GM12878 (cell line): ENCODE results near the gene OR5AU1. TPM values are rescaled to one million over a fixed set of nuclear protein-coding genes. Genes with fewer than 3 reads are reported as not detected.

Experiments
- ATAC-seq: fragments of 200-7000 bp; cut with Tn5 transposase; 3 replicates; pipeline ENCODE4 v1.9.1; 2020; ENCODE audit warnings: mild to moderate bottlenecking, moderate library complexity
- BruUV-seq: library from RNA; stranded (reverse); fragments of 400-500 nt; replicated peaks from 2 replicates; lab custom pipeline; 2021; lab: Mats Ljungman, UMichigan
- CTCF ChIA-PET: fragments of 300-600 bp; sonication (Branson Sonifier 250); formaldehyde crosslinking; extraction: SDS; loops from one replicate; lab custom pipeline; 2021; ENCODE audit warnings: inconsistent platforms; lab: Yijun Ruan, JAX
- POLR2A ChIA-PET: fragments of 350-600 bp; formaldehyde crosslinking; extraction: SDS; loops from one replicate; lab custom pipeline; 2021; ENCODE audit warnings: inconsistent platforms; lab: Charles Lee
- RAD21 ChIA-PET: fragments of 300-600 bp; sonication (Branson Sonifier 250); formaldehyde crosslinking; loops from one replicate; lab custom pipeline; 2023; ENCODE audit warnings: antibody characterized with exemption; ENCODE audit not compliant: unreplicated experiment; lab: Charles Lee
- SMC1A ChIA-PET: fragments of 300-600 bp; sonication (Branson Sonifier 250); formaldehyde crosslinking; loops from one replicate; lab custom pipeline; 2023; ENCODE audit not compliant: unreplicated experiment, uncharacterized antibody; lab: Charles Lee
- DNase-seq: peaks from one replicate; pipeline ENCODE4 v3.0.0-alpha.2; 2011; ENCODE audit warnings: low read depth, low spot score
- FAIRE-seq: peaks from 3 replicates; lab custom pipeline; 2011; peaks lifted over from hg19 to GRCh38; lab: Jason Lieb, UNC
- H2AFZ ChIP-seq: 2 replicates; pipeline ENCODE4 v1.6.0; 2011; ENCODE audit warnings: low read depth, low read length, control low read depth; ENCODE audit not compliant: control insufficient read depth
- H3K27ac ChIP-seq: 2 replicates; pipeline ENCODE4 v1.5.1; 2011; ENCODE audit warnings: control low read depth; ENCODE audit not compliant: control insufficient read depth, insufficient read depth
- H3K27me3 ChIP-seq, 2 experiments: replicated peaks in 1 of 2; 2 replicates each; pipeline versions ENCODE4 v1.6.0 to v1.6.1; 2011; ENCODE audit warnings: low read length in 1 of 2; ENCODE audit not compliant: control insufficient read depth in 2 of 2, insufficient read depth in 2 of 2
- H3K36me3 ChIP-seq, 2 experiments: 2 replicates each; pipeline ENCODE4 v1.5.1; 2011; ENCODE audit warnings: low read length in 1 of 2; ENCODE audit not compliant: control insufficient read depth in 2 of 2, insufficient read depth in 2 of 2
- H3K4me1 ChIP-seq: 2 replicates; pipeline ENCODE4 v1.6.1; 2011; ENCODE audit warnings: mild to moderate bottlenecking, low read length, moderate library complexity, mixed read lengths; ENCODE audit not compliant: control insufficient read depth, insufficient read depth
- H3K4me2 ChIP-seq: 2 replicates; pipeline ENCODE4 v1.6.0; 2011; ENCODE audit warnings: control low read depth; ENCODE audit not compliant: control insufficient read depth, insufficient read depth
- H3K4me3 ChIP-seq: fragments of 200-600 bp; sonication (generic); 2 replicates; pipeline ENCODE4 v1.5.1; 2016
- H3K79me2 ChIP-seq: 2 replicates; pipeline ENCODE4 v1.6.0; 2011; ENCODE audit warnings: low read length; ENCODE audit not compliant: control insufficient read depth, insufficient read depth
- H3K9ac ChIP-seq: 2 replicates; pipeline ENCODE4 v1.8.0; 2011; ENCODE audit warnings: low read length, control low read depth, mixed read lengths; ENCODE audit not compliant: control insufficient read depth, insufficient read depth
- H3K9me3 ChIP-seq: replicated peaks from 3 replicates; pipeline ENCODE4 v1.5.1; 2011; ENCODE audit warnings: mild to moderate bottlenecking, low read length; ENCODE audit not compliant: control insufficient read depth, insufficient read depth
- H4K20me1 ChIP-seq: 2 replicates; pipeline ENCODE4 v1.6.0; 2011; ENCODE audit not compliant: control insufficient read depth, insufficient read depth
- CBX5 ChIP-seq: sonication (generic); IDR thresholded peaks from 2 replicates; pipeline ENCODE4 v1.6.1; 2016; ENCODE audit warnings: low read depth, moderate library complexity, mild to moderate bottlenecking, inconsistent platforms
- CREM ChIP-seq: IDR thresholded peaks from 2 replicates; pipeline ENCODE4 v1.6.1; 2014; ENCODE audit warnings: antibody characterized with exemption, low read depth
- IKZF2 ChIP-seq, 2 experiments: fragments of 450-650 bp; IDR thresholded peaks; 2 replicates each; pipeline ENCODE4 v1.6.1; 2017; ENCODE audit warnings: mild to moderate bottlenecking in 2 of 2, moderate library complexity in 2 of 2
- IRF4 ChIP-seq: IDR thresholded peaks from 2 replicates; pipeline ENCODE4 v1.6.1; 2011; ENCODE audit warnings: low read depth, low read length
- MTA2 ChIP-seq: fragments of 450-650 bp; IDR thresholded peaks from 2 replicates; pipeline ENCODE4 v1.6.1; 2016; ENCODE audit warnings: low read depth, mild to moderate bottlenecking, moderate library complexity
- NFIC ChIP-seq: IDR thresholded peaks from 2 replicates; pipeline ENCODE4 v1.6.1; 2012; ENCODE audit warnings: low read depth, mild to moderate bottlenecking, inconsistent platforms, low read length, moderate library complexity
- NFYA ChIP-seq: IDR thresholded peaks from 2 replicates; pipeline ENCODE4 v1.6.1; 2011; ENCODE audit warnings: low read depth, mild to moderate bottlenecking, low read length, improper control_type of control experiment, borderline replicate concordance
- RBBP5 ChIP-seq: fragments of 200-600 bp; sonication (generic); conservative IDR thresholded peaks from 2 replicates; pipeline ENCODE4 v1.6.1; 2016
- SMAD1 ChIP-seq: fragments of 450-650 bp; IDR thresholded peaks from 2 replicates; pipeline ENCODE4 v1.6.1; 2018; ENCODE audit warnings: mild to moderate bottlenecking, low read depth; ENCODE audit not compliant: partially characterized antibody
- SP1 ChIP-seq: IDR thresholded peaks from one replicate; pipeline ENCODE4 v1.6.1; 2011; ENCODE audit warnings: low read depth, low read length
- SRF ChIP-seq, 2 experiments: IDR thresholded peaks; 2 replicates each; pipeline ENCODE4 v1.6.1; 2011; ENCODE audit warnings: low read depth in 2 of 2, low read length in 2 of 2, mild to moderate bottlenecking in 1 of 2, moderate library complexity in 1 of 2
- SUZ12 ChIP-seq: fragments of 200-600 bp; sonication (generic); IDR thresholded peaks from one replicate; pipeline ENCODE4 v1.6.1; 2018; ENCODE audit warnings: antibody characterized with exemption, mild to moderate bottlenecking; ENCODE audit not compliant: unreplicated experiment
- ZBED1 ChIP-seq: IDR thresholded peaks from 2 replicates; pipeline ENCODE4 v1.6.1; 2016; ENCODE audit warnings: borderline replicate concordance
- ZZZ3 ChIP-seq: IDR thresholded peaks from 2 replicates; pipeline ENCODE4 v1.6.1; 2011; ENCODE audit warnings: low read depth; ENCODE audit not compliant: control insufficient read depth, insufficient read length
- WGBS: methylation state at CpG from one replicate; pipeline ENCODE4 v1.1.6; 2016; ENCODE audit warnings: low lambda C conversion rate; ENCODE audit not compliant: insufficient replicate concordance, insufficient coverage; ENCODE audit errors: missing lambda C conversion rate; 5-methylcytosine and 5-hydroxymethylcytosine counted together
- in situ Hi-C: fragments of 300-500 bp; cut with MboI; formaldehyde crosslinking; loops from 9 replicates; pipeline ENCODE4 v1.14.3; 2018; ENCODE audit warnings: mixed read lengths
- intact Hi-C: fragments of 100-400 bp; cut with micrococcal nuclease; formaldehyde crosslinking; loops from one replicate; pipeline ENCODE4 v1.14.2; 2022; ENCODE audit not compliant: unreplicated experiment
- polyA plus RNA-seq, 11 experiments: library from polyadenylated mRNA; depleted of rRNA in 4 of 11; unstranded in 6 of 11; stranded (reverse) in 5 of 11; fragments of >200 nt; fragmentation: Nextera tagmentation in 4 of 11; fragmentation: Illumina TruSeq in 1 of 11; extraction: Ambion mirVana in 4 of 11; extraction: Trizol in 1 of 11; gene quantifications; 1 replicate in 1 of 11; 2 replicates in 10 of 11; pipeline versions ENCODE4 v1.2.1 to v1.2.3, GENCODE V29; 2011 to 2016; ENCODE audit warnings: inconsistent platforms in 2 of 11, missing spikeins in 2 of 11, low read depth in 1 of 11
- total RNA-seq, 4 experiments: library from RNA; depleted of rRNA in 3 of 4; stranded (reverse); fragments of >200 nt in 3 of 4; fragmentation: Illumina TruSeq in 1 of 4; extraction: Trizol in 1 of 4; gene quantifications; 2 replicates each; pipeline versions ENCODE4 v1.2.1 to v1.2.3, GENCODE V29; 2013 to 2021
- TF ChIP-seq, protein P1 (sequence below): fragments of 450-650 bp; IDR thresholded peaks from 2 replicates; pipeline ENCODE4 v1.6.1; 2018; ENCODE audit warnings: borderline replicate concordance, mild to moderate bottlenecking; ENCODE audit not compliant: partially characterized antibody
- TF ChIP-seq, protein P2 (sequence below): IDR thresholded peaks from 2 replicates; pipeline ENCODE4 v1.6.1; 2012; ENCODE audit warnings: low read depth, low read length, improper control_type of control experiment

OR5AU1 gene
- total and polyA plus RNA-seq, 10 of the 15 experiments (the other 5 are each of a cell fraction or from before 2014, with no cell fraction given): not detected

DNA sequence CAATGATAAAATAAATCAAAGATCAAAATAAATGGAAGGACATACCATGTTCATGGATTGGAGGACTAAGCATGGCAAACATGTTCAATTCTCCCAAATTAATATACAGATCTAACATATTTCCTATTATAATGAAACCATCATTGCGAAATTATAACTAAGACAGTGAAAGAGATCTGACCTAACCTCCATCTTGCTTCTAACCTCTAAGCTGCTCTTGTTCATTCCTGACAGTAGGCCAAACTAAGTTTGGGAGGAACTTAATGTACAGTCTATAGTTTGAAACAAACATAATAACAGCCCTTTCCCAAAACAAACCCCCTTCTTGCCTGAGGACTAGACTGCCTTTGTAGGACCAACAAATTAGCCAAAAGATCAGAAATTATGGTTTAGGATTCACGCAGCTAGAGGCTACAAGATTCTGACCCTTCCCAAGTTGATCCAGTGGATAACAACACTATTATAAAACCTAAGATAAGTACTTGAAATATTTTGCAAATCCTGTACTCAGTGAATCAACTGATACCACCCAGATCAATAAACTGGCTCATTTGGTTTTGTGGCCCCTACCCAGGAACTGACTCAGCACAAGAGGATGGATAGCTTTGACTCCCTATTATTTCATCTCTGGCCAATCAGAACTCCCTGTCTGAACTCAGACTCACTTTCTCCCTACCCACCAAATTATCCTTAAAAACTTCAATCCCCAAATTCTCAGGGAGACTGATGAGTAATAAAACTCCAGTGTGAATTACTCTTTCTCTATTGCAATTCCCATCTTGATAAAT, 41.7 kb upstream of the OR5AU1 start:
- no peak overlapping the region for H2AFZ ChIP-seq
- intact Hi-C loops: no loop called here
- H3K27ac ChIP-seq: no peak overlapping the region
- H4K20me1 ChIP-seq: no peaks in the 10 kb centered on the region
- no peak overlapping the region for H3K4me2 ChIP-seq
- 66% methylated on average over 2 of the region's 2 CpGs for WGBS
- FAIRE-seq (no peak), ATAC-seq (no peak), DNase-seq (no peak)
- no peaks in the 10 kb centered on the region for H3K79me2 ChIP-seq
- POLR2A ChIA-PET: no interaction called here
- no peaks in the 10 kb centered on the region for H3K9me3 ChIP-seq
- H3K4me1 ChIP-seq: no peaks in the 10 kb centered on the region
- BruUV-seq: no TSS peak
- H3K9ac ChIP-seq: no peak overlapping the region
- CTCF ChIA-PET: no interaction called here
- no peaks in the 10 kb centered on the region for H3K27me3 ChIP-seq
- in situ Hi-C loops: no loop called here
- SMC1A ChIA-PET: no interaction called here
- RAD21 ChIA-PET: no interaction called here
- no peak overlapping the region for H3K4me3 ChIP-seq
- TF ChIP-seq MTA2: no peak
- TF ChIP-seq SRF (IDR thresholded peaks at IDR 0.05; ENCODE audit: low read depth in 2 of 2, low read length in 2 of 2): no peak
- TF ChIP-seq NFYA: no peak
- TF ChIP-seq ZZZ3: no peak
- TF ChIP-seq IKZF2 (IDR thresholded peaks at IDR 0.05): no peak
- H3K36me3 ChIP-seq: no peaks in the 10 kb centered on the region

DNA sequence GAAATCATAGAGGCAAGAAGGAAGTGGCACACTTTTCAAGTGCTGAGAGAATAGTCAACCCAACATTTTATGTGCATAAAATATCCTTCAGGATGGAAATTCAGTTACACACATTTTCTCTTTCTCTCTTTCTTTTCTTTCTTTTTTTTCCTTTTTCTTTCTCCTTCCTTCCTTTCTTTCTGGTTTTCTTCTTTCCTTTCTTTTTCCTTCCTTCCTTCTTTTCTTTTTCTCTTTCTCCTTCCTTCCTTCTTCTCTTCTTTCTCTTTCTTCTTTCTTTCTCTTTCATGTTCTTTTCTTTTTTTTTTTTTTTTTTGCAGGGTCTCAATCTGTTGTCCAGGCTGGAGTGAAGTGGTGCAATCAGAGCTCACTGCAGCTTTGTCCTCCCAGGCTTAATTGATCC, 38.7 kb upstream of the OR5AU1 start:
- DNase-seq: no peak
- intact Hi-C loops: no loop called here
- H2AFZ ChIP-seq: no peak overlapping the region
- no peaks in the 10 kb centered on the region for H3K79me2 ChIP-seq
- CTCF ChIA-PET: no interaction called here
- RAD21 ChIA-PET: no interaction called here
- POLR2A ChIA-PET: no interaction called here
- H3K4me3 ChIP-seq: no peak overlapping the region
- H3K27ac ChIP-seq: no peak overlapping the region
- no peak for ATAC-seq
- no peaks in the 10 kb centered on the region for H4K20me1 ChIP-seq
- no peaks in the 10 kb centered on the region for H3K27me3 ChIP-seq
- no peak overlapping the region for H3K4me2 ChIP-seq
- H3K9me3 ChIP-seq: no peaks in the 10 kb centered on the region
- no peak overlapping the region for H3K9ac ChIP-seq
- BruUV-seq: no TSS peak
- no peak for FAIRE-seq
- SMC1A ChIA-PET: no interaction called here
- in situ Hi-C loops: no loop called here
- peaks cover 4% of the 10 kb centered on the region; the same call in 1 of the 2 replicates for H3K4me1 ChIP-seq
- H3K36me3 ChIP-seq: no peaks in the 10 kb centered on the region
- no peak for TF ChIP-seq NFIC
- TF ChIP-seq, protein P1, sequence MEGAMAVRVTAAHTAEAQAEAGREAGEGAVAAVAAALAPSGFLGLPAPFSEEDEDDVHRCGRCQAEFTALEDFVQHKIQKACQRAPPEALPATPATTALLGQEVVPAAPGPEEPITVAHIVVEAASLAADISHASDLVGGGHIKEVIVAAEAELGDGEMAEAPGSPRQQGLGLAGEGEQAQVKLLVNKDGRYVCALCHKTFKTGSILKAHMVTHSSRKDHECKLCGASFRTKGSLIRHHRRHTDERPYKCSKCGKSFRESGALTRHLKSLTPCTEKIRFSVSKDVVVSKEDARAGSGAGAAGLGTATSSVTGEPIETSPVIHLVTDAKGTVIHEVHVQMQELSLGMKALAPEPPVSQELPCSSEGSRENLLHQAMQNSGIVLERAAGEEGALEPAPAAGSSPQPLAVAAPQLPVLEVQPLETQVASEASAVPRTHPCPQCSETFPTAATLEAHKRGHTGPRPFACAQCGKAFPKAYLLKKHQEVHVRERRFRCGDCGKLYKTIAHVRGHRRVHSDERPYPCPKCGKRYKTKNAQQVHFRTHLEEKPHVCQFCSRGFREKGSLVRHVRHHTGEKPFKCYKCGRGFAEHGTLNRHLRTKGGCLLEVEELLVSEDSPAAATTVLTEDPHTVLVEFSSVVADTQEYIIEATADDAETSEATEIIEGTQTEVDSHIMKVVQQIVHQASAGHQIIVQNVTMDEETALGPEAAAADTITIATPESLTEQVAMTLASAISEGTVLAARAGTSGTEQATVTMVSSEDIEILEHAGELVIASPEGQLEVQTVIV: no peak
- no peak for TF ChIP-seq SUZ12
- no peak for TF ChIP-seq CREM
- no peak for TF ChIP-seq CBX5
- TF ChIP-seq ZBED1: no peak
- TF ChIP-seq, protein P2, sequence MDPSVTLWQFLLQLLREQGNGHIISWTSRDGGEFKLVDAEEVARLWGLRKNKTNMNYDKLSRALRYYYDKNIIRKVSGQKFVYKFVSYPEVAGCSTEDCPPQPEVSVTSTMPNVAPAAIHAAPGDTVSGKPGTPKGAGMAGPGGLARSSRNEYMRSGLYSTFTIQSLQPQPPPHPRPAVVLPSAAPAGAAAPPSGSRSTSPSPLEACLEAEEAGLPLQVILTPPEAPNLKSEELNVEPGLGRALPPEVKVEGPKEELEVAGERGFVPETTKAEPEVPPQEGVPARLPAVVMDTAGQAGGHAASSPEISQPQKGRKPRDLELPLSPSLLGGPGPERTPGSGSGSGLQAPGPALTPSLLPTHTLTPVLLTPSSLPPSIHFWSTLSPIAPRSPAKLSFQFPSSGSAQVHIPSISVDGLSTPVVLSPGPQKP: no peak
- TF ChIP-seq SMAD1: no peak
- no peak for TF ChIP-seq RBBP5
- TF ChIP-seq IRF4: no peak
- TF ChIP-seq SP1: no peak
